Measurements from ENCODE around the gene PON2. TPM values are rescaled to one million over a fixed set of nuclear protein-coding genes. Genes with fewer than 3 reads are reported as not detected.

PON2 gene
- total RNA-seq, 1 experiment from 2014 or later: 141 TPM

- no peaks in the 10 kb centered on the region for H3K27me3 Mint-ChIP-seq (ENCODE audit: insufficient read depth, unreplicated experiment)
- ChIA-PET CTCF (no interaction called here), POLR2A (no interaction called here)
- no peak for DNase-seq
- TF ChIP-seq CTCF (IDR thresholded peaks at IDR 0.05; ENCODE audit: insufficient read depth in 1 of 2, low read depth in 1 of 2, low read length in 1 of 2, severe bottlenecking in 1 of 2, unreplicated experiment in 1 of 2): no peak
- Histone ChIP-seq H3K36me3 (ENCODE audit: control insufficient read depth, insufficient read depth, low read length) (no peaks in the 10 kb centered on the region; the same call in 1 of the 2 replicates), H3K4me1 (no peaks in the 10 kb centered on the region), H3K9me3 (no peaks in the 10 kb centered on the region), H3K27me3 (replicated peaks; ENCODE audit: control insufficient read depth, insufficient read depth, low read length) (no peaks in the 10 kb centered on the region), H3K4me3 (ENCODE audit: low read depth, low read length) (no peak overlapping the region)
- no peak overlapping the region for H3K27ac Mint-ChIP-seq (ENCODE audit: unreplicated experiment)
- H3K4me3 Mint-ChIP-seq (ENCODE audit: unreplicated experiment): no peak overlapping the region
- intact Hi-C loops (cut with micrococcal nuclease; ENCODE audit: unreplicated experiment): no loop called here
- no TSS peak for BruUV-seq (replicated peaks)
- H3K9me3 Mint-ChIP-seq (ENCODE audit: unreplicated experiment): no peaks in the 10 kb centered on the region
- no peaks in the 10 kb centered on the region for H3K36me3 Mint-ChIP-seq (ENCODE audit: insufficient read depth, unreplicated experiment)
- no peaks in the 10 kb centered on the region for H3K4me1 Mint-ChIP-seq (ENCODE audit: low read depth, unreplicated experiment)
These were observed 66.6 kb downstream of the PON2 start for GRCh38 chr7:95368235-95368634.

GRCh38 chr7:95367606-95368005 is 67.2 kb downstream of the PON2 start:
- Histone ChIP-seq H3K4me3 (ENCODE audit: low read depth, low read length) (no peak overlapping the region), H3K27me3 (replicated peaks; ENCODE audit: control insufficient read depth, insufficient read depth, low read length) (no peaks in the 10 kb centered on the region), H3K4me1 (no peaks in the 10 kb centered on the region), H3K9me3 (no peaks in the 10 kb centered on the region), H3K36me3 (ENCODE audit: control insufficient read depth, insufficient read depth, low read length) (no peaks in the 10 kb centered on the region; the same call in 1 of the 2 replicates)
- intact Hi-C loops (cut with micrococcal nuclease; ENCODE audit: unreplicated experiment): no loop called here
- Mint-ChIP-seq H3K27ac (ENCODE audit: unreplicated experiment) (no peak overlapping the region), H3K4me3 (ENCODE audit: unreplicated experiment) (no peak overlapping the region), H3K9me3 (ENCODE audit: unreplicated experiment) (no peaks in the 10 kb centered on the region), H3K4me1 (ENCODE audit: low read depth, unreplicated experiment) (no peaks in the 10 kb centered on the region), H3K36me3 (ENCODE audit: insufficient read depth, unreplicated experiment) (no peaks in the 10 kb centered on the region), H3K27me3 (ENCODE audit: insufficient read depth, unreplicated experiment) (no peaks in the 10 kb centered on the region)
- no peak for DNase-seq
- TF ChIP-seq CTCF (IDR thresholded peaks at IDR 0.05; ENCODE audit: insufficient read depth in 1 of 2, low read depth in 1 of 2, low read length in 1 of 2, severe bottlenecking in 1 of 2, unreplicated experiment in 1 of 2): no peak
- CTCF ChIA-PET: no interaction called here
- POLR2A ChIA-PET: no interaction called here
- BruUV-seq (replicated peaks): no TSS peak

- Mint-ChIP-seq H3K36me3 (ENCODE audit: insufficient read depth, unreplicated experiment) (no peaks in the 10 kb centered on the region), H3K9me3 (ENCODE audit: unreplicated experiment) (no peaks in the 10 kb centered on the region), H3K4me1 (ENCODE audit: low read depth, unreplicated experiment) (no peaks in the 10 kb centered on the region), H3K27ac (ENCODE audit: unreplicated experiment) (no peak overlapping the region), H3K27me3 (ENCODE audit: insufficient read depth, unreplicated experiment) (no peaks in the 10 kb centered on the region), H3K4me3 (ENCODE audit: unreplicated experiment) (no peak overlapping the region)
- ChIA-PET POLR2A (no interaction called here), CTCF (no interaction called here)
- no peaks in the 10 kb centered on the region for H3K9me3 ChIP-seq
- no peak overlapping the region for H3K4me3 ChIP-seq (ENCODE audit: low read depth, low read length)
- H3K4me1 ChIP-seq: no peaks in the 10 kb centered on the region
- H3K27me3 ChIP-seq (replicated peaks; ENCODE audit: control insufficient read depth, insufficient read depth, low read length): no peaks in the 10 kb centered on the region
- no TSS peak for BruUV-seq (replicated peaks)
- intact Hi-C loops (cut with micrococcal nuclease; ENCODE audit: unreplicated experiment): no loop called here
- DNase-seq: no peak
- H3K36me3 ChIP-seq (ENCODE audit: control insufficient read depth, insufficient read depth, low read length): no peaks in the 10 kb centered on the region; the same call in 1 of the 2 replicates
- TF ChIP-seq CTCF (IDR thresholded peaks at IDR 0.05; ENCODE audit: insufficient read depth in 1 of 2, low read depth in 1 of 2, low read length in 1 of 2, severe bottlenecking in 1 of 2, unreplicated experiment in 1 of 2): no peak
These were observed 69.7 kb downstream of the PON2 start for GRCh38 chr7:95365151-95365550.
